Mesenchymal stem cell (in vitro differentiated cells and primary cell): ENCODE measurements around the gene SH3TC1.

Experiments
- DNase-seq: peaks from one replicate; pipeline ENCODE4 v3.0.0-alpha.2; 2013
- H2AFZ ChIP-seq: one replicate; pipeline ENCODE4 v1.6.1; 2013; ENCODE audit warnings: low read depth, mild to moderate bottlenecking, control low read depth, inconsistent platforms, low read length, moderate library complexity
- H2AK5ac ChIP-seq: 2 replicates; pipeline ENCODE4 v1.6.1; 2013; ENCODE audit warnings: low read length, moderate library complexity, mild to moderate bottlenecking, inconsistent platforms; ENCODE audit not compliant: severe bottlenecking
- H2BK120ac ChIP-seq: one replicate; pipeline ENCODE4 v1.6.1; 2013; ENCODE audit warnings: low read depth, mild to moderate bottlenecking, inconsistent platforms, low read length, moderate library complexity
- H2BK12ac ChIP-seq, 2 experiments: one replicate each; pipeline ENCODE4 v1.6.1; 2013; ENCODE audit warnings: inconsistent platforms in 2 of 2, low read length in 2 of 2, mild to moderate bottlenecking in 2 of 2, moderate library complexity in 2 of 2, control low read depth in 1 of 2
- H2BK15ac ChIP-seq: one replicate; pipeline ENCODE4 v1.6.1; 2013; ENCODE audit warnings: mild to moderate bottlenecking, low read depth, inconsistent platforms; ENCODE audit not compliant: poor library complexity, severe bottlenecking
- H2BK5ac ChIP-seq: 2 replicates; pipeline ENCODE4 v1.6.1; 2013; ENCODE audit warnings: low read depth, mild to moderate bottlenecking, low read length, control low read depth, inconsistent platforms; ENCODE audit not compliant: poor library complexity, severe bottlenecking
- H3K14ac ChIP-seq, 2 experiments: one replicate each; pipeline ENCODE4 v1.6.1; 2013; ENCODE audit warnings: inconsistent platforms in 2 of 2, low read length in 2 of 2, control low read depth in 1 of 2, mild to moderate bottlenecking in 1 of 2, moderate library complexity in 1 of 2
- H3K18ac ChIP-seq, 2 experiments: one replicate each; pipeline ENCODE4 v1.6.1; 2013; ENCODE audit warnings: inconsistent platforms in 2 of 2, low read length in 2 of 2, control low read depth in 1 of 2, low read depth in 1 of 2, mild to moderate bottlenecking in 1 of 2
- H3K23ac ChIP-seq, 2 experiments: one replicate each; pipeline ENCODE4 v1.6.1; 2013; ENCODE audit warnings: inconsistent platforms in 2 of 2, low read length in 2 of 2, mild to moderate bottlenecking in 2 of 2, moderate library complexity in 2 of 2, control low read depth in 1 of 2
- H3K27ac ChIP-seq: 2 replicates; pipeline ENCODE4 v1.5.1; 2013; ENCODE audit warnings: mild to moderate bottlenecking, moderate library complexity, low read length, control low read depth, inconsistent platforms; ENCODE audit not compliant: poor library complexity, severe bottlenecking
- H3K27me3 ChIP-seq, 2 experiments: 2 replicates each; pipeline versions ENCODE4 v1.6.1 to v1.7.0; 2013; ENCODE audit warnings: low read length in 2 of 2, mild to moderate bottlenecking in 2 of 2, moderate library complexity in 2 of 2, control low read depth in 1 of 2, inconsistent platforms in 1 of 2; ENCODE audit not compliant: control insufficient read depth in 1 of 2, insufficient read depth in 1 of 2
- H3K36me3 ChIP-seq, 2 experiments: 2 replicates each; pipeline versions ENCODE4 v1.6.1 to v1.7.0; 2013; ENCODE audit warnings: low read length in 2 of 2, control low read depth in 1 of 2, inconsistent platforms in 1 of 2, low read depth in 1 of 2, mild to moderate bottlenecking in 1 of 2; ENCODE audit not compliant: insufficient read depth in 2 of 2, control insufficient read depth in 1 of 2
- H3K4ac ChIP-seq, 2 experiments: one replicate each; pipeline ENCODE4 v1.6.1; 2013; ENCODE audit warnings: inconsistent platforms in 2 of 2, low read length in 2 of 2, mild to moderate bottlenecking in 2 of 2, moderate library complexity in 2 of 2, control low read depth in 1 of 2, low read depth in 1 of 2
- H3K4me1 ChIP-seq: 2 replicates; pipeline ENCODE4 v1.6.1; 2013; ENCODE audit warnings: low read depth, low read length, control low read depth; ENCODE audit not compliant: control insufficient read depth, insufficient read depth
- H3K4me2 ChIP-seq: 2 replicates; pipeline ENCODE4 v1.6.1; 2013; ENCODE audit warnings: low read length, mild to moderate bottlenecking, inconsistent platforms; ENCODE audit not compliant: poor library complexity, severe bottlenecking
- H3K4me3 ChIP-seq, 2 experiments: 2 replicates each; pipeline versions ENCODE4 v1.5.1 to v1.7.0; 2013; ENCODE audit warnings: low read length in 2 of 2, mild to moderate bottlenecking in 2 of 2, control low read depth in 1 of 2, low read depth in 1 of 2; ENCODE audit not compliant: insufficient read depth in 1 of 2
- H3K79me1 ChIP-seq: replicated peaks from 2 replicates; pipeline ENCODE4 v1.6.1; 2013; ENCODE audit warnings: mild to moderate bottlenecking, control low read depth, low read length, inconsistent platforms; ENCODE audit not compliant: poor library complexity, severe bottlenecking
- H3K9ac ChIP-seq: 2 replicates; pipeline ENCODE4 v1.7.0; 2013; ENCODE audit warnings: mild to moderate bottlenecking, low read length, moderate library complexity
- H3K9me3 ChIP-seq: 2 replicates; pipeline ENCODE4 v1.7.0; 2013; ENCODE audit warnings: mild to moderate bottlenecking, low read length; ENCODE audit not compliant: control insufficient read depth
- H4K8ac ChIP-seq: one replicate; pipeline ENCODE4 v1.6.1; 2013; ENCODE audit warnings: inconsistent platforms, mild to moderate bottlenecking, low read length, moderate library complexity
- H4K91ac ChIP-seq: one replicate; pipeline ENCODE4 v1.6.1; 2013; ENCODE audit warnings: mild to moderate bottlenecking, low read length, inconsistent platforms
- WGBS: methylation state at CpG from one replicate; pipeline ENCODE4 v1.1.7; 2013; ENCODE audit warnings: mixed read lengths; 5-methylcytosine and 5-hydroxymethylcytosine counted together

Gene SH3TC1

GRCh38 chr4:8214136-8214535, 15.0 kb downstream of the SH3TC1 start:
- Histone ChIP-seq H2AFZ (no peak overlapping the region), H4K91ac (peak overlapping the region; percentile 20), H2BK15ac (no peak overlapping the region), H3K9ac (no peak overlapping the region), H3K4ac (no peak overlapping the region), H4K8ac (no peak overlapping the region), H2BK120ac (no peak overlapping the region), H3K27ac (no peak overlapping the region), H2BK5ac (no peak overlapping the region), H2BK12ac (no peak overlapping the region), H3K18ac (no peak overlapping the region), H3K4me1 (peaks cover 11% of the 10 kb centered on the region), H3K4me2 (no peak overlapping the region), H3K27me3 (peaks cover 0 to 23% of the 10 kb centered on the region in 2 experiments), H3K4me3 (no peak overlapping the region), H3K9me3 (no peaks in the 10 kb centered on the region), H3K23ac (no peak overlapping the region), H3K36me3 (peaks cover 0 to 70% of the 10 kb centered on the region in 2 experiments), H3K14ac (no peak overlapping the region), H2AK5ac (no peak overlapping the region), H3K79me1 (no peaks in the 10 kb centered on the region)
- no peak for DNase-seq
- 79% methylated on average over 13 of the region's 13 CpGs for WGBS

- H2BK120ac ChIP-seq = no peak overlapping the region
- no peak overlapping the region for H4K91ac ChIP-seq
- H3K27me3 ChIP-seq = peaks cover 0 to 15% of the 10 kb centered on the region in 2 experiments
- H3K9me3 ChIP-seq = no peaks in the 10 kb centered on the region
- no peak overlapping the region for H4K8ac ChIP-seq
- no peak overlapping the region for H3K27ac ChIP-seq
- no peak overlapping the region for H2AFZ ChIP-seq
- H2BK12ac ChIP-seq = peak overlapping the region in 1 of 2 experiments; percentile 15
- no peak overlapping the region for H3K9ac ChIP-seq
- H3K14ac ChIP-seq = no peak overlapping the region
- no peaks in the 10 kb centered on the region for H3K79me1 ChIP-seq
- H2BK5ac ChIP-seq = no peak overlapping the region
- peaks cover 11% of the 10 kb centered on the region for H3K4me1 ChIP-seq
- no peak overlapping the region for H2BK15ac ChIP-seq
- no peak overlapping the region for H3K4me2 ChIP-seq
- DNase-seq = peak; percentile 77
- WGBS = 71% methylated on average over 12 of the region's 12 CpGs
- H3K4me3 ChIP-seq = no peak overlapping the region
- H3K23ac ChIP-seq = no peak overlapping the region
- peaks cover 0 to 70% of the 10 kb centered on the region in 2 experiments for H3K36me3 ChIP-seq
- no peak overlapping the region for H3K18ac ChIP-seq
- no peak overlapping the region for H2AK5ac ChIP-seq
- no peak overlapping the region for H3K4ac ChIP-seq
These were observed 15.9 kb downstream of the SH3TC1 start for GRCh38 chr4:8215001-8215427.

- Histone ChIP-seq H3K27me3 (peaks cover 0 to 8% of the 10 kb centered on the region in 2 experiments), H2AFZ (no peak overlapping the region), H2BK12ac (no peak overlapping the region), H3K14ac (no peak overlapping the region), H3K36me3 (peaks cover 0 to 75% of the 10 kb centered on the region in 2 experiments), H3K4me3 (no peak overlapping the region), H3K79me1 (no peaks in the 10 kb centered on the region), H3K9ac (no peak overlapping the region), H3K18ac (peak overlapping the region in 1 of 2 experiments; percentile 11), H4K91ac (no peak overlapping the region), H3K27ac (no peak overlapping the region), H3K9me3 (no peaks in the 10 kb centered on the region), H2AK5ac (no peak overlapping the region), H3K4ac (no peak overlapping the region), H3K4me2 (no peak overlapping the region), H4K8ac (no peak overlapping the region), H2BK15ac (no peak overlapping the region), H2BK5ac (no peak overlapping the region), H3K4me1 (peaks cover 11% of the 10 kb centered on the region), H3K23ac (peak overlapping the region in 1 of 2 experiments; percentile 46), H2BK120ac (no peak overlapping the region)
- no peak for DNase-seq
- 94% methylated on average over 23 of the region's 23 CpGs for WGBS
These were observed 16.8 kb downstream of the SH3TC1 start for GRCh38 chr4:8215641-8216442.

GRCh38 chr4:8216443-8217245, 17.6 kb downstream of the SH3TC1 start:
- Histone ChIP-seq H3K4me3 (no peak overlapping the region), H2AFZ (no peak overlapping the region), H3K36me3 (peaks cover 0 to 78% of the 10 kb centered on the region in 2 experiments), H2BK15ac (no peak overlapping the region), H4K8ac (no peak overlapping the region), H3K79me1 (no peaks in the 10 kb centered on the region), H2BK12ac (no peak overlapping the region), H2BK5ac (no peak overlapping the region), H2BK120ac (no peak overlapping the region), H3K4me1 (peaks cover 11% of the 10 kb centered on the region), H2AK5ac (no peak overlapping the region), H3K4me2 (no peak overlapping the region), H4K91ac (no peak overlapping the region), H3K4ac (no peak overlapping the region), H3K9me3 (no peaks in the 10 kb centered on the region), H3K27ac (no peak overlapping the region), H3K18ac (no peak overlapping the region), H3K27me3 (peaks cover 0 to 8% of the 10 kb centered on the region in 2 experiments), H3K14ac (no peak overlapping the region), H3K23ac (no peak overlapping the region), H3K9ac (no peak overlapping the region)
- no peak for DNase-seq
- WGBS = 91% methylated on average over 28 of the region's 28 CpGs
